ENCODE data around the gene COL20A1. TPM values are rescaled to one million over a fixed set of nuclear protein-coding genes. Genes with fewer than 3 reads are reported as not detected.

Gene COL20A1
- total RNA-seq, 3 donors from 2014 or later, result not detected

GRCh38 chr20:63384336-63384735 lies 91.3 kb downstream of the COL20A1 start:
- no peaks in the 10 kb centered on the region for H3K4me1 ChIP-seq (ENCODE audit: low read depth)
- TF ChIP-seq CTCF (IDR thresholded peaks at IDR 0.05), result no peak
- H3K4me3 ChIP-seq, result no peak overlapping the region
- H3K9me3 ChIP-seq, result peaks cover 13% of the 10 kb centered on the region
- DNase-seq (no peak), ATAC-seq (no peak)
- no peaks in the 10 kb centered on the region for H3K36me3 ChIP-seq (ENCODE audit: low read depth)
- intact Hi-C loops (cut with DNase I, micrococcal nuclease), result no loop called here

Small RNA genes lying within 50 kb of the gene (microRNA-seq; reads per million reads assigned to microRNA genes)
- gene MIR4326, result 0.93 reads per million

Other genes starting within 250 kb of the COL20A1 start
- gene YTHDF1, start 77.1 kb upstream of the COL20A1 start, total RNA-seq, result 10 to 100 TPM; 32.0 to 37.2 (median 34.2) TPM
- gene BIRC7, start 57.3 kb upstream of the COL20A1 start, total RNA-seq, result under 1 TPM in 1 of 3 donors, not detected in 2; 0.22 TPM
- gene NKAIN4, start 38.7 kb upstream of the COL20A1 start, total RNA-seq, result 1 to 10 TPM in 1 of 3 donors, not detected in 2; 1.6 TPM
- 10 to 100 TPM; 76.5 to 85.8 (median 82.4) TPM for gene ARFGAP1, start 20.4 kb upstream of the COL20A1 start, total RNA-seq
- not detected for gene CHRNA4, start 68.2 kb downstream of the COL20A1 start, total RNA-seq
- gene KCNQ2, start 179.5 kb downstream of the COL20A1 start, total RNA-seq, result 1 to 10 TPM in 1 of 3 donors, not detected in 2; 1.4 TPM
- 10 to 100 TPM in 1 of 3 donors, 1 to 10 TPM in 2; 1.3 to 15.0 (median 2.7) TPM for gene EEF1A2, start 205.9 kb downstream of the COL20A1 start, total RNA-seq
- 100 to 1,000 TPM; 263 to 672 (median 537) TPM for gene PPDPF, start 227.6 kb downstream of the COL20A1 start, total RNA-seq
- 10 to 100 TPM; 39.5 to 91.7 (median 87.1) TPM for gene PTK6, start 244.2 kb downstream of the COL20A1 start, total RNA-seq